GM21723 (cell line): ENCODE measurements around the gene OPALIN.

Experiments
- ATAC-seq: cut with Tn5 transposase; IDR thresholded peaks from one replicate; pipeline ENCODE4 v1.9.1; 2021; ENCODE audit warnings: mild to moderate bottlenecking, moderate library complexity; ENCODE audit not compliant: unreplicated experiment

Gene OPALIN

DNA sequence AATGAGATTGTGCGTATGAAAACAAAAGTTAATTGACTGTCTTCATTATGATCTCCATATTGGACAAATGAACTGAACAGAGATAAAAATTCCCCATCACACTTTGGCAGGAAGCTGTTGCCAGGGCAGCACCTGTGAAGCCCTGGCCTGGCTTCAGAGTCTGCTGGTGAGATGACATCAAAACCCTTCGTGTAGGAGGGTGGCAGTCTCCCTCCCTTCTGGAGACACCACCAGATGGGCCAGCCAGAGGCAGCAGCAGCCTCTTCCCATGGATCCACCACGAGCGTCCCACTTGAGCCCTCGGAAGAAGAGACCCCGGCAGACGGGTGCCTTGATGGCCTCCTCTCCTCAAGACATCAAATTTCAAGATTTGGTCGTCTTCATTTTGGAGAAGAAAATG is 54.6 kb downstream of the OPALIN start, which contains the start of gene DNTT:
Gene DNTT (plus strand): TSS at position 205 of the 400 bp plus-strand sequence. CDS start 64 bp downstream, at position 269.
- no peak for ATAC-seq

DNA sequence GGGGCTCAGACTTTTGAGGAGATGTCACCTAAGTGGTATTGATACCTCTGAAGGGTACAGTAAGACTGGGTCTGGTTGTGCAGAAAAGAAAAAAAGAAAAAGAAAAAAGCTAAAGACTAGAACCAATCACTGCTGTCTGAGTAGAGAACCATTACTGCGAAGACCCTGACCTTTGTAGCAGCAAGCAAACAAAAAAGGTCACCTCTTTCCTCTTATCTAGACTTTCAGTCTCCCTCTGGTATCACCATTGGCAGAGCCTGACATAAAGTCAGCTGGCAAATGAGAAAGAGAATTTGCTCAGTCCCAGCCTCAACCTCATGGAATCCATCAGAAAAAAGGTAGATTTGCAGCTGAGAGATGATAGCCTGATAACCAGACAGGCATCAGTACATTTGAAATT is 57.2 kb downstream of the OPALIN start:
- ATAC-seq = no peak

DNA sequence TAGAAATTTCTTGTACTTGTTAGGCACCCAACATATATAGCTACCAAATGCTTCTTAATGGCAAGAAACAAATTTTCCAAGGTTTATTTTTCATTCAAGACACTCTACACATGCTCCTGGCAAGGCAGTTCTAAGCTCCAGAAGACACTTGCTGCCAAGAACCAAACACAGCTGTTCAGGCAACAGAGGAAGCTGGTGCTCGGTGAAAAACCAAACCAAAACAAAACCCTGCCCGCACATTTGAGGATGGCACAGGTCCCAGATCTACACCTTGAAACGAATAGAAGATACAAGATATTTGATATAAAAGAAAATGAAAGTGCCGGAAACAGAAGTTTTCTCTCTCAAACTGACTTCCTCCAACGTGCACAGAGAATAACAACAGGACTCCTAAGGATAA is 59.4 kb downstream of the OPALIN start:
- ATAC-seq = no peak

DNA sequence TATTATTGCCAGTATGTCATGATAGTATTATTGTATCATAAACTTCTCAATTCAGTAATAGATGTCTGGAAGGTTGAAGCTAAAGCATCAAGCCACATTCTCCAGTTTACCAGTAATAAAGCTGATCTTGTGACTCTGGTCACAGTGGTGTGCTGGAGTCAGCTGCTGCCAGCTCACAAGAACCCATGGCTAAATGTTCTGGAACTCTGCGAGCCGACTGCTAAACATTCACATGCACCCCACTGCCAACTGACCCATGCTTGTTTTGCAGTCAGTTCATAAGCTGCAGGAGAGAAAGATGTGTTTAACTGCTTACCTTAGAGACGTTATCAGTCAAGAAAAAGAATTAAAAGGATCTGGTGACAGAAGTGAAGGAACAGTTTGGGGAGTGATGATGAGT is 60.4 kb downstream of the OPALIN start:
- ATAC-seq = no peak

DNA sequence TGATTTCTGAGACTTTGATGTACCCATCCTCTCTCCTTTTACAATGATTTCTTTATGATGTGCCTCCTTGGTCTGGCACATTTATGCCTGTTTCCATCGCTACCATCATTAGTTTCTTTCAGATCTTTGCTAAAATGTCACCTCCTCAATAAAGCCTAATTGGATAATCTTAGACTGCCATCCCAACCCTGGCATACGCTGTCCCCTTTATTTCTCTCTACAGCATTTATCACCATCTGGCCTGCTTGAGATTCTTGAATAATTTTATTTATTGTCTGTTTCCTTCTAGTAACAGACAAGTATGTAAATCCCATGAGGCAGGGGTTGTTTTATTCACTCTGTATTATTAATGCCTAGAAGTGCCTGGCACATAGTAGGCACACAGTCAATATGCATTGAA is 61.3 kb downstream of the OPALIN start:
- ATAC-seq = no peak

DNA sequence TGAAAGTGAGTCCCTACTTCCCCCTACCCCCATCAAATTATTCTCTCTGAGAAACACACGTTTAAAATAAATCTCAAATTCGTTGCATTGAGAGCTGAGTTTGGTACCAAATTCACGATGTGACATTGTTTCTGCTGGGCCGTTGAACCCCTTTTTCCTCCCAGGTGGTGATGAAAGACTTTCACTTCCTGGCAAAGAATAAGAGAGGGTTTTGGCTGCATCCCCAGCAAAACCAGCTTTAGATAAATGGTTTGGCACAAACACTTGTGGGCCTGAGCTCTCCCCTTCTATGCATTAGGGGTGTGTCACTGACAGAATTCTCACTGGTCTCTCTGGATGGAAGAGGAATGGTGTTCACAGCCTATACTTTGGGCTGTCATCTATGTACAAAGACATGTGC is 63.3 kb downstream of the OPALIN start:
- ATAC-seq = no peak
